CD4-positive, alpha-beta T cell (primary cell): Measurements from ENCODE around the gene ALOX5AP. TPM values are rescaled to one million over a fixed set of nuclear protein-coding genes. Genes with fewer than 3 reads are reported as not detected.

Experiments used
- ATAC-seq: fragments of 200-7000 bp; cut with Tn5 transposase; one replicate; pipeline ENCODE4 v1.10.0; 2022; ENCODE audit warnings: mild to moderate bottlenecking; ENCODE audit not compliant: poor library complexity
- CTCF ChIA-PET: fragments of 350-600 bp; sonication (Branson Sonifier 250); formaldehyde crosslinking; loops from one replicate; lab custom pipeline; 2021; ENCODE audit warnings: antibody characterized with exemption, inconsistent platforms; lab: Charles Lee
- POLR2A ChIA-PET: fragments of 350-600 bp; sonication (Branson Sonifier 250); formaldehyde crosslinking; loops from one replicate; lab custom pipeline; 2021; ENCODE audit warnings: antibody characterized with exemption, inconsistent platforms; lab: Charles Lee
- DNase-seq, 14 experiments: peaks; one replicate each; pipeline ENCODE4 v3.0.0-alpha.2; 2013 to 2020; ENCODE audit warnings: mixed read lengths in 2 of 14
- H3K27ac ChIP-seq, 2 donors: one replicate each; pipeline versions ENCODE4 v1.5.1 to v1.7.0; 2013; ENCODE audit warnings: low read length in 2 of 2, low read depth in 1 of 2, mild to moderate bottlenecking in 1 of 2
- H3K27me3 ChIP-seq, 2 experiments: 1 replicate in 1 of 2; 2 replicates in 1 of 2; pipeline versions ENCODE4 v1.6.1 to v1.7.0; 2013; ENCODE audit warnings: low read length in 2 of 2, control low read depth in 1 of 2, mild to moderate bottlenecking in 1 of 2, moderate library complexity in 1 of 2; ENCODE audit not compliant: insufficient read depth in 2 of 2, control insufficient read depth in 1 of 2
- H3K36me3 ChIP-seq: one replicate; pipeline ENCODE4 v1.6.1; 2013; ENCODE audit warnings: low read length, control low read depth; ENCODE audit not compliant: insufficient read depth
- H3K4me1 ChIP-seq: one replicate; pipeline ENCODE4 v1.6.1; 2013; ENCODE audit warnings: low read length, control low read depth; ENCODE audit not compliant: insufficient read depth
- H3K4me3 ChIP-seq: one replicate; pipeline ENCODE4 v1.5.1; 2013; ENCODE audit warnings: mild to moderate bottlenecking, low read length, moderate library complexity
- H3K9me3 ChIP-seq, 2 experiments: 1 replicate in 1 of 2; 2 replicates in 1 of 2; pipeline versions ENCODE4 v1.6.1 to v1.7.0; 2013; ENCODE audit warnings: low read length in 2 of 2, mild to moderate bottlenecking in 2 of 2, control low read depth in 1 of 2, moderate library complexity in 1 of 2; ENCODE audit not compliant: control insufficient read depth in 1 of 2, insufficient read depth in 1 of 2
- H3K27ac Mint-ChIP-seq: one replicate; pipeline ENCODE4 v1.8.0; 2020; ENCODE audit warnings: mixed read lengths
- H3K27me3 Mint-ChIP-seq: one replicate; pipeline ENCODE4 v1.8.0; 2021; ENCODE audit warnings: mixed read lengths
- H3K36me3 Mint-ChIP-seq: one replicate; pipeline ENCODE4 v1.8.0; 2021; ENCODE audit warnings: low read depth, mixed read lengths
- H3K4me1 Mint-ChIP-seq: one replicate; pipeline ENCODE4 v1.8.0; 2021; ENCODE audit warnings: low read depth, mixed read lengths
- H3K4me3 Mint-ChIP-seq: one replicate; pipeline ENCODE4 v1.8.0; 2020; ENCODE audit warnings: mild to moderate bottlenecking, mixed read lengths
- H3K9me3 Mint-ChIP-seq: one replicate; pipeline ENCODE4 v1.8.0; 2020; ENCODE audit warnings: mixed read lengths
- CTCF ChIP-seq: fragments of 200-600 bp; IDR thresholded peaks from one replicate; pipeline ENCODE4 v1.8.0; 2022; ENCODE audit warnings: antibody characterized with exemption, mild to moderate bottlenecking
- intact Hi-C, 2 experiments: fragments of 100-400 bp; cut with DNase I in 1 of 2; cut with micrococcal nuclease in 1 of 2; formaldehyde crosslinking; loops; one replicate each; pipeline versions ENCODE4 v1.15.1 to v1.9.0; 2023 to 2025; cut with DNase I, micrococcal nuclease
- total RNA-seq, 174 experiments: library from RNA in 2 of 174; stranded (reverse) in 2 of 174; gene quantifications; one replicate each; pipeline ENCODE4 v1.2.3 and lab custom pipeline; 2021 to 2026

The ALOX5AP gene
- total RNA-seq, 2 experiments from 2014 or later, result 16.5 to 19.0 TPM

DNA sequence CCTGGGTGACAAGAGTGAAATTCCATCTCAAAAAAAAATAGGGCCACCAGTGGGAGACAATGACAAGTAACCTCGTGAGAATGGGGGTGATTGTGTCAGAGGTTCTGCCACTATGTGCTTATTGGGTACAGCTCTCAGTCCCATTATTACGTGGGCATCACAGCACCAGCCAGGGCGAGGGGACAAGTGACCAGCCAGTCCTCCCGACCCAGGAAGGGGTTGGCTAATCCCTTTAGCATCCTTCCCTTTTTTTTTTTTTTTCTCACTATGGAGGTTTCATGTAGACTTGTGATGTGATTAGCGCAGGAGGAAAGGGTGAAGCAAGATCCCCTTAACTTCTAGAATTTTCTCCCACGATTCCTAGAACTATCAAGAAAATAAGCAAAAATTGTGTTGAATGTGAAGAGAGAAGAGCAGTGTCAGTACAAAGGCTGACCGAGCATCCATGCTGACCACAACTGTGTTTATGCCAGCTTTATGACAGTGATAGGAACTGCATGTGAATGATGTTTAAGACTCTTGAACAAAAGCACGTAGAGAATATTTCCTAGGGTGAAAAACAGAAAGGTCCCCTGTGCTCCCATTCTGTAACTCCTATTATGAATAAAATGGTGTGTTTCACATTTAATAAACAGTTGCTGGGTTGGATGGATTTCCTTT is 50.0 kb downstream of the ALOX5AP start:
- Mint-ChIP-seq H3K27ac (no peak overlapping the region), H3K36me3 (no peaks in the 10 kb centered on the region), H3K4me3 (no peak overlapping the region), H3K4me1 (no peaks in the 10 kb centered on the region), H3K27me3 (no peaks in the 10 kb centered on the region), H3K9me3 (no peaks in the 10 kb centered on the region)
- intact Hi-C loops, result no loop called here
- no peak overlapping the region for H3K27ac ChIP-seq
- ATAC-seq, result no peak
- ChIA-PET CTCF (no interaction called here), POLR2A (no interaction called here)
- no peak overlapping the region for H3K4me3 ChIP-seq
- no peaks in the 10 kb centered on the region for H3K27me3 ChIP-seq
- H3K4me1 ChIP-seq, result no peaks in the 10 kb centered on the region
- H3K36me3 ChIP-seq, result no peaks in the 10 kb centered on the region
- TF ChIP-seq CTCF, result no peak
- DNase-seq, result peak in 2 of 14 experiments; percentile 54 to 66
- no peaks in the 10 kb centered on the region for H3K9me3 ChIP-seq

DNA sequence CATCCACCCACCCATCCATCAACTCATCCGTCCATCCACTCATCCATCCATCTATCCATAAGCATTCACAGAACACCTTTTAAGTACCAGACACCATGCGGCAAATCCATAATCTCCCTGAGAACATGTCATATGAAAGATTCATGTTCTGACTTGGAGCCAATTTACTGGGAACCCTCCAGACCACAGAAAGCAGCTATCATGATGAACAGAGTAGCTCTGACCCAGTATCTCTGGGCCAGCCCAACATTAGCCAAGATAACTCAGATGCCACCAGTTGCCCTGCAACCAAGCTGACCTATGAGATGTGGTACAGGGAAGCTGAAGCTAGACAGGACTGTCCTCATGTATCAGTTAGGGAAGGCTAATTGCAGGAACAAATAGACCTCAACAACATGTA is 51.3 kb downstream of the ALOX5AP start:
- H3K36me3 Mint-ChIP-seq, result no peaks in the 10 kb centered on the region
- POLR2A ChIA-PET, result no interaction called here
- no peaks in the 10 kb centered on the region for H3K4me1 Mint-ChIP-seq
- no peaks in the 10 kb centered on the region for H3K9me3 Mint-ChIP-seq
- no peak overlapping the region for H3K4me3 ChIP-seq
- H3K27me3 Mint-ChIP-seq, result no peaks in the 10 kb centered on the region
- no peaks in the 10 kb centered on the region for H3K36me3 ChIP-seq
- H3K27me3 ChIP-seq, result no peaks in the 10 kb centered on the region
- no peak overlapping the region for H3K27ac ChIP-seq
- no peaks in the 10 kb centered on the region for H3K4me1 ChIP-seq
- CTCF ChIA-PET, result no interaction called here
- no peaks in the 10 kb centered on the region for H3K9me3 ChIP-seq
- H3K27ac Mint-ChIP-seq, result no peak overlapping the region
- ATAC-seq (no peak), DNase-seq (no peak)
- TF ChIP-seq CTCF, result no peak
- intact Hi-C loops, result no loop called here
- H3K4me3 Mint-ChIP-seq, result no peak overlapping the region

- Mint-ChIP-seq H3K36me3 (no peaks in the 10 kb centered on the region), H3K27ac (no peak overlapping the region), H3K27me3 (no peaks in the 10 kb centered on the region), H3K4me1 (no peaks in the 10 kb centered on the region), H3K9me3 (no peaks in the 10 kb centered on the region), H3K4me3 (no peak overlapping the region)
- no peak overlapping the region for H3K4me3 ChIP-seq
- no peak overlapping the region for H3K27ac ChIP-seq
- ATAC-seq (no peak), DNase-seq (no peak)
- CTCF ChIA-PET, result no interaction called here
- intact Hi-C loops, result no loop called here
- POLR2A ChIA-PET, result interaction anchor here (1.3 kb wide), 1 partner anchor 170 kb away, joined by 3 read pairs; the partner anchor contains the start of gene USPL1
- H3K27me3 ChIP-seq, result no peaks in the 10 kb centered on the region
- no peaks in the 10 kb centered on the region for H3K36me3 ChIP-seq
- H3K9me3 ChIP-seq, result no peaks in the 10 kb centered on the region
- no peak for TF ChIP-seq CTCF
- H3K4me1 ChIP-seq, result no peaks in the 10 kb centered on the region
Observed at GRCh38 chr13:30787738-30788525, 52.6 kb downstream of the ALOX5AP start.
